ENCODE measurements around the gene TOMM70.

DNA sequence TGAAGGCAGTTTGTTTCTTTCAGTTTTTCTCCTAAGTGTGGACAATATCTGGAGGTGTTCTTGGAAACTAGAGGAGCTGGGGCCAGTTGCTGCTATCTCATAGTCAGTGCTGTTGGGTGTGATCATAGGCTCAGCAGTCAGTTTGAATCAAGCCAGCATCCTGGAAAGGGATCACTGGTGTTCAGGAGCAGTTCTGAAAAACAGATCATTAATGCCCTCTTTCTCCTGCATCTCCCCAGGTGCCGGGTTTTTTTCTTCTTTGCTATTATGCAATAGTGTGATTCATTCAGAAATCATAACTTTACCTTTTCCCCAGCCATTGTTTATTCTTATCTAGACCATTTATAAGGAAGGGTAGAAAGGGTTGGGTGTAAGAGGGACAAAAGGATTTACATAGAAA is 24.4 kb upstream of the TOMM70 start:
- TF ChIP-seq CTCF (conservative IDR thresholded peaks at IDR 0.05; ENCODE audit: low read depth, low read length) (no peak), SMC3 (IDR thresholded peaks at IDR 0.05; ENCODE audit: low read depth, low read length) (no peak), USF2 (IDR thresholded peaks at IDR 0.05; ENCODE audit: low read depth, low read length) (no peak), MAFK (IDR thresholded peaks at IDR 0.05; ENCODE audit: low read depth, low read length) (no peak), RCOR1 (IDR thresholded peaks at IDR 0.05; ENCODE audit: insufficient replicate concordance, low read length) (no peak), FOS (IDR thresholded peaks at IDR 0.05; ENCODE audit: low read depth, low read length) (no peak), CHD1 (IDR thresholded peaks at IDR 0.05; ENCODE audit: low read depth, low read length) (no peak)
- TF ChIP-seq, protein P1, sequence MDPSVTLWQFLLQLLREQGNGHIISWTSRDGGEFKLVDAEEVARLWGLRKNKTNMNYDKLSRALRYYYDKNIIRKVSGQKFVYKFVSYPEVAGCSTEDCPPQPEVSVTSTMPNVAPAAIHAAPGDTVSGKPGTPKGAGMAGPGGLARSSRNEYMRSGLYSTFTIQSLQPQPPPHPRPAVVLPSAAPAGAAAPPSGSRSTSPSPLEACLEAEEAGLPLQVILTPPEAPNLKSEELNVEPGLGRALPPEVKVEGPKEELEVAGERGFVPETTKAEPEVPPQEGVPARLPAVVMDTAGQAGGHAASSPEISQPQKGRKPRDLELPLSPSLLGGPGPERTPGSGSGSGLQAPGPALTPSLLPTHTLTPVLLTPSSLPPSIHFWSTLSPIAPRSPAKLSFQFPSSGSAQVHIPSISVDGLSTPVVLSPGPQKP (IDR thresholded peaks at IDR 0.05; ENCODE audit: borderline replicate concordance, low read depth, low read length): no peak

Measured in IMR-90 (cell line).